ENCODE results near the gene SELENOO.

Gene SELENOO

DNA sequence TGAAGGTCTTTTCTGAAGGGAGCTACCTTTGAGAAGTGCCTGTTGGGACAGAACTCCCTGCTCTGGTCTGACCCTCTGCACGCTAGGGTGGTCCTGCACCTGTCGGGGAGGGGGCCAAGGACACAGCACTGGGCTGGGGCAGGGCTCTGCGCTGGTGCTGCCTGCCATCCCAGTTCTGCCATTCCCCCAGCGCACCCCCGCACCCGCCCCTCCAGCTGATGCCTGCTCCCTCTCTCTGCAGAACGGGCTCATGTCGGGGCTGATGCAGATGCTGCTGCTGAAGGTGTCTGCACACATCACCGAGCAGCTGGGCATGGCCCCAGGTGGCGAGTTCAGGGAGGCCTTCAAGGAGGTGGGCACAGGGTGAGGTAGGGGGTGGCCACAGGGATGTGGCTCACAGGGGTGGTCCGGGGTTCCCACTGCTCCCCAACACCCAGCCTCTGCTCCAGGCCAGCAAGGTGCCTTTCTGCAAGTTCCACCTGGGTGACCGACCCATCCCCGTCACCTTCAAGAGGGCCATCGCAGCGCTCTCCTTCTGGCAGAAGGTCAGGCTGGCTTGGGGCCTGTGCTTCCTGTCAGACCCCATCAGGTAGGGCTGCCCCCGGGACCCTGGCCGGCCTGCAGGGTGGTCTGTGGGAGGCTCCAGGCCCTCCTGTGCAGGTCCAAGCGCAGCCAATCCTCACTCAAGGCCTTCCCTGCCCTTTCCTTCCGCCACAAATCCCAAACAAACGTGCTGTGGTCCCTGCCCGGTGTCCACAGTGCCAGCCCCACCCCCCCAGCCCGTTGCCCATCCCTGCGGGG is 3.6 kb upstream of the SELENOO start:
- FAIRE-seq: no peak
- no peak for DNase-seq (ENCODE audit: insufficient read length, low spot score)
- TF ChIP-seq POLR2AphosphoS5 (IDR thresholded peaks at IDR 0.05; ENCODE audit: low read depth, low read length) (peak; percentile 46; the same call in 1 of the 2 replicates), POU2F2 (IDR thresholded peaks at IDR 0.05; ENCODE audit: low read depth, low read length) (no peak)

DNA sequence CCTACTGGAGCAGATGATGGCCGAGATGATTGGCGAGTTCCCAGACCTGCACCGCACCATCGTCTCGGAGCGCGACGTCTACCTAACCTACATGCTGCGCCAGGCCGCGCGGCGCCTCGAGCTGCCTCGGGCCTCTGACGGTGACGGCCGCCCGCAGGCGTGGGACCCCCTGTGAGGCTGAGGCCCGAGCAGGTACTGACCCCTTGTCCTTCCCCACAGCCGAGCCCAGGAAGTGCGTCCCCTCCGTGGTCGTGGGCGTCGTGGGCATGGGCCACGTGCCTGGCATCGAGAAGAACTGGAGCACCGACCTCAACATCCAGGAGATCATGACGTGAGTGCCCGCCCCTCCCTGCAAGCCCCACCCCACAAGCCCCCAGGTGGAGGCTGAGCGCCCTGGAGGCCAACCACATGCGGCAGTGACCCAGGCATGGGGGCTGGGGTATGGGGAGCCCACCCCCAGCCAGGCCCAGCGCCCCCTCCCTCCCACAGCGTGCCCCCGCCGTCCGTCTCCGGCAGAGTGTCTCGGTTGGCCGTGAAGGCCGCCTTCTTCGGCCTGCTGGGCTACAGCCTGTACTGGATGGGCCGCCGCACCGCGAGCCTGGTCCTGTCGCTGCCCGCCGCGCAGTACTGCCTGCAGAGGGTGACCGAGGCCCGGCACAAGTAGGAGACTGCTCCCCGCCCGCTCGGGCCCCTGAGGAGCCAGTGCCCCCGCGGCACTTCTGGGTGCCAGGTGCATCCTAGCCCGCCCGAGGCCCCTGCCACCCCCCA is 2.8 kb upstream of the SELENOO start:
- FAIRE-seq: no peak
- no peak for TF ChIP-seq POLR2A (IDR thresholded peaks at IDR 0.05; ENCODE audit: low read depth, low read length)
- TF ChIP-seq TAF1 (IDR thresholded peaks at IDR 0.05; ENCODE audit: low read depth, low read length): no peak
- TF ChIP-seq POU2F2 (IDR thresholded peaks at IDR 0.05; ENCODE audit: low read depth, low read length): no peak
- TF ChIP-seq SPI1 (IDR thresholded peaks at IDR 0.05; ENCODE audit: low read depth, low read length): no peak
- no peak for TF ChIP-seq PAX5 (IDR thresholded peaks at IDR 0.05; ENCODE audit: insufficient read depth, low read length, severe bottlenecking)
- no peak for TF ChIP-seq POLR2AphosphoS5 (IDR thresholded peaks at IDR 0.05; ENCODE audit: low read depth, low read length)
- no peak for DNase-seq (ENCODE audit: insufficient read length, low spot score)

DNA sequence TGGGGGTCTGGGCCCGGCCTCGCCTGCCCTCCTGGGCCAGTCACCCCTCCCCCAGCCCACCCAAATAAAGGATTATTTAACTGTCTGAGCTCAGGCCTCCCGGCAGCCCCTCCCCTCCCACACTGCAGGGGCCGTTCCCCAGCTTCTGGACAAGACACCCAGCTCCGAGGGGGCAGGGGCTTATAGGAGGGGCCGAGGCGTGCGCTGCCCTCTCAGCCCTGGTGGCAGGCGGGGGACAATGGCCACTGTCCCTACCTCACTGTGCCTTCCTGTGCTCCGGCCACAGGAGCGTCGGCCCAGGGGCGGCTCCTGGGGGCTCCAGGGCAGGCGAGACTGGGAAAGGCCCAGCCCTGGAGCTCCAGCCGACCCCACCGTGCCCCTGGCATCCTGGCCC is 2.2 kb upstream of the SELENOO start:
- DNase-seq (ENCODE audit: insufficient read length, low spot score): no peak

DNA sequence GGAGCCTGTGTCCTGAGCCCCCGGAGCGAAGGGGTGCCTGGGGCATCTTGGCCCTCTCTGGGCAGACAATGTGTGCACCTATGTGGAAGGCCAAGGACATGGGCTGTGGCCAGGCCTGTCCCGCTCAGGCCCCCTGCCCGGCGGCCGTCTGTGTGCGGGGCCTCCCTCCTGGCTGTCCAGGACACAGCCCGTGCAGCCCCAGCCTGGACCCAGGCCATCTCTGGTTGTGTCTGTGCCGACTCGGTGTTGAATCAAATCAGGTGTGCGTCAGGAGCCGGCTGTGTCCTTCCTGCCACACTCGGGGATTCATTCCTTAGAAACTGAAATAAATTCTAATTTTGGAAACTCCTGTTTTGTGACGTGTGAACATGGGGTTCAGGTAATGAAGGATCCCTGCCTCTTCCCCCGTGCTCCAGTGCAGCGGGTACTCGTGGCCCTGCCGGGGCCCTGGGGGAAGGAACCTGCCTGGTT is 1.5 kb upstream of the SELENOO start:
- no peak for TF ChIP-seq TAF1 (IDR thresholded peaks at IDR 0.05; ENCODE audit: low read depth, low read length)
- TF ChIP-seq POLR2A (IDR thresholded peaks at IDR 0.05; ENCODE audit: low read depth, low read length): no peak
- no peak for TF ChIP-seq POLR2AphosphoS5 (IDR thresholded peaks at IDR 0.05; ENCODE audit: low read depth, low read length)
- DNase-seq (ENCODE audit: insufficient read length, low spot score) (no peak), FAIRE-seq (no peak)

More for the DNA sequence above, 2.2 kb upstream of the SELENOO start:
- no peak for FAIRE-seq
- TF ChIP-seq POLR2A (IDR thresholded peaks at IDR 0.05; ENCODE audit: low read depth, low read length) (no peak), POU2F2 (IDR thresholded peaks at IDR 0.05; ENCODE audit: low read depth, low read length) (no peak), POLR2AphosphoS5 (IDR thresholded peaks at IDR 0.05; ENCODE audit: low read depth, low read length) (no peak), TAF1 (IDR thresholded peaks at IDR 0.05; ENCODE audit: low read depth, low read length) (no peak), PAX5 (IDR thresholded peaks at IDR 0.05; ENCODE audit: insufficient read depth, low read length, severe bottlenecking) (no peak), SPI1 (IDR thresholded peaks at IDR 0.05; ENCODE audit: low read depth, low read length) (no peak)

DNA sequence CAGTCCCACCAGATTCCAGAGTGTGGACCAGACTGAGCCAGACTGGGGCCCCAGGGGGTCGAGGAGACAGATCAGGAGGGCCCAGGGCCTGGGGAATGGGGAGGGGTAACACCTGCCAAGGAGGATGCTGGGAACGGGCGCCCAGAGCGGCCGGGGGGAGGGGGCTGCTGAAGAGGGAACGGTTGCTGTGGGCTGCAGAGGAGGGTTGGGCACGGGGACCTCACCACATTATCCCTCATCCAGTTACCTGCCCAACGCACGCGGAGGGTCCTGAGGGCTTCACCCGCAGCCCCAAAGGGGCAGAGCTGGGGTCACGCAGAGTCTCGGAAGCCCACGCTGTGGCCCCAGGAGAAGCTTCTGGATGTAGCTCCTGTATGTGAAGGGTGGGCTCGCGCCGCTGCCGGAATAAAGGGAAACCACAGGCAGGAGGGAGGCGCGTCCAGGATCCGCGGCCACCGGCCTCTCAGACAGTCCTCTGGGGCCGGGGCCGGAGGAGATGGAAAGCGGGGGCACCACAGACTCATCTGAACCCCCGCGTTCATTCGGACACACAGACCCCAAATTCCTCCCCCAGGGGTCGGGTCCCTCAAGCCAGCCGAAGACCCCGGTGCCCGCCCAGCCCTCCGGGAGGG is 866 bp upstream of the SELENOO start:
- TF ChIP-seq POLR2AphosphoS5 (IDR thresholded peaks at IDR 0.05; ENCODE audit: low read depth, low read length): peak; percentile 69; the same call in 1 of the 2 replicates
- no peak for TF ChIP-seq SPI1 (IDR thresholded peaks at IDR 0.05; ENCODE audit: low read depth, low read length)
- 0 out of 2 replicates have a peak, but pooled peaks have one; percentile 43 for TF ChIP-seq POLR2A (IDR thresholded peaks at IDR 0.05; ENCODE audit: low read depth, low read length)
- 0 out of 2 replicates have a peak, but pooled peaks have one; percentile 16 for TF ChIP-seq POU2F2 (IDR thresholded peaks at IDR 0.05; ENCODE audit: low read depth, low read length)
- TF ChIP-seq TAF1 (IDR thresholded peaks at IDR 0.05; ENCODE audit: low read depth, low read length): no peak
- TF ChIP-seq PAX5 (IDR thresholded peaks at IDR 0.05; ENCODE audit: insufficient read depth, low read length, severe bottlenecking): no peak
- FAIRE-seq (no peak), DNase-seq (ENCODE audit: insufficient read length, low spot score) (no peak)

DNA sequence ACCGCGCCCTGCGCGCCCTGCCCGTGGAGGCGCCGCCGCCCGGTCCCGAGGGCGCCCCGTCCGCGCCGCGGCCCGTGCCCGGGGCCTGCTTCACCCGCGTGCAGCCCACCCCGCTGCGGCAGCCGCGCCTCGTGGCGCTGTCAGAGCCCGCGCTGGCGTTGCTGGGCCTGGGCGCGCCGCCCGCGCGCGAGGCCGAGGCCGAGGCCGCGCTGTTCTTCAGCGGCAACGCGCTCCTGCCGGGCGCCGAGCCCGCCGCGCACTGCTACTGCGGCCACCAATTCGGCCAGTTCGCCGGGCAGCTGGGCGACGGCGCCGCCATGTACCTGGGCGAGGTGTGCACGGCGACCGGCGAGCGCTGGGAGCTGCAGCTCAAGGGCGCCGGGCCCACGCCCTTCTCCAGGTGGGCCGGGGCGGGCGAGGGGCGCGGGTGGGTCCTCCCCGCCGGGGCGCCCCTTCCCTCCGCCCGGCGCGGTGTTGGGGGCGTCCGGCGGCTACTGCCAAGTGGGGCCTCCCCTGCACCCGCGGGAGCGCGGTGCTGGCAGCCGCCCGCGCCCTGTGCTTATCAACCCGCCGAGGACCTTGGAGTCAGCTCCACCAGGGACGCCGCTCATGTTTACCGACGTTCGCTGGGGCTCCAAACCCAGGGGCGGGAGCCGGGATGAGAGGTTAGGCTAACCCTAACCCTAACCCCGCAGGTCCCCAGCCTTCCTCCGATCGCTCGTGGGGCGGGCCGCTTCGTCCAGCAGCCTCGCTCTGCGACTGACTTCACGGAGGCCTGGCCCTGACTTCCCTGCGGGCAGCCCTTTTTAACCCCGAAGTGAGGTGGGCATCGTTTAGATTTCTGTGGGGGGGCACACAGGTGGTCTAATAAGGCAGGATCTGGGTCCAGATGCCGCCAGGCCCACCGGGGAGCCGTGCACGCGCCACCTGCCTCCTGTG is 649 bp downstream of the SELENOO start:
- FAIRE-seq (no peak), DNase-seq (ENCODE audit: insufficient read length, low spot score) (no peak)
- TF ChIP-seq PAX5 (IDR thresholded peaks at IDR 0.05; ENCODE audit: insufficient read depth, low read length, severe bottlenecking): no peak
- no peak for TF ChIP-seq SPI1 (IDR thresholded peaks at IDR 0.05; ENCODE audit: low read depth, low read length)
- TF ChIP-seq POLR2A (IDR thresholded peaks at IDR 0.05; ENCODE audit: low read depth, low read length): no peak
- TF ChIP-seq POLR2AphosphoS5 (IDR thresholded peaks at IDR 0.05; ENCODE audit: low read depth, low read length): no peak
- TF ChIP-seq POU2F2 (IDR thresholded peaks at IDR 0.05; ENCODE audit: low read depth, low read length): no peak
- no peak for TF ChIP-seq TAF1 (IDR thresholded peaks at IDR 0.05; ENCODE audit: low read depth, low read length)

DNA sequence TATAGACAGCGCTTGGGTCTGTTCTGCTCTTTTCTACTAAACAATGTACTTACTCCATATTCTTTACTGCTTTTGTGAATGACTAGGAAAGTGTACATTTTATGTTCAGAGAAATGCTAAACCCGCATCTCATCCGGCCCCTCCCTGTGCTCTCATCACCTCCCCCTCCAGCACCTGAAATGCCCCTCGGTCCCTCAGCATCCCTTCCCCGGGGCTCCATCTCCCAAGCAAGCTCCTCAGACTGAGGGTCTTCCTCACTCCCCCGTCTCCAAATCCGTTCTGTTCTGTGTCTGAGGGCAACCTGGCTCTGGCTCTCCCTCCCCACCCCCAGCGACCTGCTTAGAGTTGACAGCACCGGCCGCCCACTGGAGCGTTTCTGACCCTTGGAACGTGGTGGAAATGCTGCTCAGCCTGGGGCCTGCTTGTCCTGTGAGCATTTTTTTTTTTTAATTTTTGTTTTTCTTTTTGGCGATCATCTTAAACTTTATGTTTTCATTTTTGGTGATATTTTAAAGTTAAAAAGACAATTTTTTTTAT is 1.4 kb downstream of the SELENOO start:
- TF ChIP-seq TAF1 (IDR thresholded peaks at IDR 0.05; ENCODE audit: low read depth, low read length) (no peak), POLR2AphosphoS5 (IDR thresholded peaks at IDR 0.05; ENCODE audit: low read depth, low read length) (no peak), PAX5 (IDR thresholded peaks at IDR 0.05; ENCODE audit: insufficient read depth, low read length, severe bottlenecking) (no peak), POU2F2 (IDR thresholded peaks at IDR 0.05; ENCODE audit: low read depth, low read length) (no peak), POLR2A (IDR thresholded peaks at IDR 0.05; ENCODE audit: low read depth, low read length) (no peak), SPI1 (IDR thresholded peaks at IDR 0.05; ENCODE audit: low read depth, low read length) (no peak)
- FAIRE-seq: no peak
- no peak for DNase-seq (ENCODE audit: insufficient read length, low spot score)

DNA sequence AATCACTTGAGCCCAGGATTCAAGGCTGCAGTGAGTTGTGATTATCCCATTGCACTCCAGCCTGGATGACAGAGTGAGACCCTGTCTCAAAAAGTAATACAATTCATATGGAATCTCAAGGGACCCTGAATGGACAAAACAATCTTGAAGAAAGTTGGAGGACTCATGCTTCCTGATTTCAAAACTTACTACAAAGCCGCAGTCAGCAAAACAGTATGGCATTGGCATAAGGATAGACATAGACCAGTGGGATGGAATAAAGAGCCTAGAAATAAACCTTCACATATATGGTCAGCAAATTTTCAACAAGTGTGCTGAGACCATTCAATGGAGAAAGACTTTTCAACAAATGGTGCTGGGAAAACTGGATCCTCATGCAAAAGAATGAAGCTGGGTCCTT is 2.5 kb downstream of the SELENOO start:
- no peak for TF ChIP-seq SPI1 (IDR thresholded peaks at IDR 0.05; ENCODE audit: low read depth, low read length)
- no peak for TF ChIP-seq PAX5 (IDR thresholded peaks at IDR 0.05; ENCODE audit: insufficient read depth, low read length, severe bottlenecking)
- no peak for TF ChIP-seq POU2F2 (IDR thresholded peaks at IDR 0.05; ENCODE audit: low read depth, low read length)
- no peak for TF ChIP-seq POLR2AphosphoS5 (IDR thresholded peaks at IDR 0.05; ENCODE audit: low read depth, low read length)
- no peak for TF ChIP-seq POLR2A (IDR thresholded peaks at IDR 0.05; ENCODE audit: low read depth, low read length)
- TF ChIP-seq TAF1 (IDR thresholded peaks at IDR 0.05; ENCODE audit: low read depth, low read length): no peak

More for the DNA sequence above, 2.5 kb downstream of the SELENOO start:
- FAIRE-seq (peak; percentile 26), DNase-seq (ENCODE audit: insufficient read length, low spot score) (no peak)
